ENCODE measurements around the gene TSPAN3. TPM values are rescaled to one million over a fixed set of nuclear protein-coding genes. Genes with fewer than 3 reads are reported as not detected.
A peak's percentile ranks its signal among the peaks of the same experiment; 100 is the strongest.

TSPAN3 gene
- total RNA-seq, 1 donor, result 194 TPM

DNA sequence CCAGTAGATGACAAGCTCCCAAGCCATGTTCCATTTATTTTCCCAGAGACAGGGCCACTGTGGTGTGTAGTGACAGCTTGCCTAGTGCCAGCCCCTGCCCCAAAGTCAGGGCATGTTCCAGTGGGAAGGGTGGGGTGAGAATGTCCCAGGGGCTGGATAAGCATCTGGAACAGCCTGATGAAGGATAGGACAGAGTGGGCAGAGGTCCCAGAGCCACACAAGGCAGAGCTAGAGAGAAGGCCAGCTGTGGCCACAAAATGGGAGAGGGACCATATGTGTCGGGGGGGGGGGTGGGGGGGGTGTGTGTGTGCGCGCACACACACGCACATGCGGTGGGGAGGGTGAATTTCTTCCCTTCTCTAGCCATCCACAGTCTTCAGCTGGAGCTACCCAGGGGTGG, 27.0 kb upstream of the TSPAN3 start:
- TF ChIP-seq, protein P1, sequence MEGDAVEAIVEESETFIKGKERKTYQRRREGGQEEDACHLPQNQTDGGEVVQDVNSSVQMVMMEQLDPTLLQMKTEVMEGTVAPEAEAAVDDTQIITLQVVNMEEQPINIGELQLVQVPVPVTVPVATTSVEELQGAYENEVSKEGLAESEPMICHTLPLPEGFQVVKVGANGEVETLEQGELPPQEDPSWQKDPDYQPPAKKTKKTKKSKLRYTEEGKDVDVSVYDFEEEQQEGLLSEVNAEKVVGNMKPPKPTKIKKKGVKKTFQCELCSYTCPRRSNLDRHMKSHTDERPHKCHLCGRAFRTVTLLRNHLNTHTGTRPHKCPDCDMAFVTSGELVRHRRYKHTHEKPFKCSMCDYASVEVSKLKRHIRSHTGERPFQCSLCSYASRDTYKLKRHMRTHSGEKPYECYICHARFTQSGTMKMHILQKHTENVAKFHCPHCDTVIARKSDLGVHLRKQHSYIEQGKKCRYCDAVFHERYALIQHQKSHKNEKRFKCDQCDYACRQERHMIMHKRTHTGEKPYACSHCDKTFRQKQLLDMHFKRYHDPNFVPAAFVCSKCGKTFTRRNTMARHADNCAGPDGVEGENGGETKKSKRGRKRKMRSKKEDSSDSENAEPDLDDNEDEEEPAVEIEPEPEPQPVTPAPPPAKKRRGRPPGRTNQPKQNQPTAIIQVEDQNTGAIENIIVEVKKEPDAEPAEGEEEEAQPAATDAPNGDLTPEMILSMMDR (IDR thresholded peaks at IDR 0.05; ENCODE audit: insufficient read depth, low read length), result no peak
- DNase-seq (ENCODE audit: low read depth), result no peak
- no peak overlapping the region for H3K4me3 ChIP-seq (ENCODE audit: low read depth, low read length)

DNA sequence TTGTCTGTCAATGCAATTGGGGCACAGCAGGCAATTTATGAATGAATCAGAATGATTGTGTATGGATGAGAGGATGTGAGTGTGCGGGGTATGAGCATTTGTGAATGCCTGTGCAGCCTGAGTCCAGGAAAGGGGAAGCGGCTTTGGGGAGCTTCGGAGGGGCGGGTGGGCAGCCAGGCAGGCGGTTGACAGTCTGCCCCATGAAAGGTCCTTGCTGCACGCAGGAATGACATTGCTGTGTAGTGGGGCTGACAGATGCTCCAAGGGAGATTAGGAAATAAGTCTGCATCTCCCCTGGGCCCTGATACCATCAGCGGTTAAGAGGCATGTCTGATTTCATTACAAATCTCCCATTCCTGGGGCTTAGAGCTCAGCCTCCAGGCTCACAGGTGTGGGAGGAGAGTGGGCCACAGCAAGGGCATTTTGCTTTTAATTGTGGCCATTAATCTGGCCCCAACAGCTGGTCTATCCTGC, 26.4 kb upstream of the TSPAN3 start:
- TF ChIP-seq, protein P1 (IDR thresholded peaks at IDR 0.05; ENCODE audit: insufficient read depth, low read length), result no peak

DNA sequence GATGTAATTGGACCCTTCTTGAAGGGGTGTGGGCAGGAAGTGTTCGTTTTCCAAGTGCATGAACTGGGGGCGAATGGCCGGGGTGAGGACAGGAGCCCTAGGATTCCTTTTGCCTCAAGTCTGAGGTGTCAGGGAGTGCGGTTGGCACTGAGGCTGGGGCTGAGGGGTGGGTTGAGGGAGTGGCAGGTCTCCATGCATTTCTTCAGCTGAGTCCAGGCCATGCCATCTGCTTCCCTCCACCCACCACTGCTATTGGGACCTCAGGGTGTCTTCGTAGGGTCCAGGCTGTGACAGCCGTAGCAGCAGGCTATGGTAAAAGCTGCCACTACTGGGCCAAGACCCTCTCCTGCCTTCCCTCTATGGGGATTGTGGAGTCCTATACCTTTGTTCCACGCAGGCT, 25.6 kb upstream of the TSPAN3 start:
- H3K4me3 ChIP-seq (ENCODE audit: low read depth, low read length), result no peak overlapping the region
- no peak for DNase-seq (ENCODE audit: low read depth)
- TF ChIP-seq, protein P1 (IDR thresholded peaks at IDR 0.05; ENCODE audit: insufficient read depth, low read length), result no peak

More for the DNA sequence above, 26.4 kb upstream of the TSPAN3 start:
- no peak for DNase-seq (ENCODE audit: low read depth)
- H3K4me3 ChIP-seq (ENCODE audit: low read depth, low read length), result no peak overlapping the region

DNA sequence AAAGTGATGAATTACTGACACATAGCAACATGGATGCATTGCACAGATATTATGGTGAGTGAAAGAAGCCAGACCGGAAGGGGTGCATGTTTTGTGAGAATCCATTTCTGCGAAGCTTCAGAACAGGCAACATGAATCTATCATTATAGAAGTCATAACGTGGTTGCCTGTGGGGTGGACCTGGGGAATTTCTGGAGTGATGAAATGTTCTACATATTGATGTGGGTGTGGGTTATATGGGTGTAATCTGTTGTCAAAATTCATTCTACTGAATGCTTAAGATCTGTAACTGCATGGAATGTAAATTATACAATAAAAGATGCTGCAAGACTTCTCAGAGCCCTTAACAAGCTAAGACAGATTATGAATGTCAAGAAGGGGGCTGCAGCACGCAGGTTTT, 25.2 kb upstream of the TSPAN3 start:
- TF ChIP-seq, protein P1 (IDR thresholded peaks at IDR 0.05; ENCODE audit: insufficient read depth, low read length), result no peak

DNA sequence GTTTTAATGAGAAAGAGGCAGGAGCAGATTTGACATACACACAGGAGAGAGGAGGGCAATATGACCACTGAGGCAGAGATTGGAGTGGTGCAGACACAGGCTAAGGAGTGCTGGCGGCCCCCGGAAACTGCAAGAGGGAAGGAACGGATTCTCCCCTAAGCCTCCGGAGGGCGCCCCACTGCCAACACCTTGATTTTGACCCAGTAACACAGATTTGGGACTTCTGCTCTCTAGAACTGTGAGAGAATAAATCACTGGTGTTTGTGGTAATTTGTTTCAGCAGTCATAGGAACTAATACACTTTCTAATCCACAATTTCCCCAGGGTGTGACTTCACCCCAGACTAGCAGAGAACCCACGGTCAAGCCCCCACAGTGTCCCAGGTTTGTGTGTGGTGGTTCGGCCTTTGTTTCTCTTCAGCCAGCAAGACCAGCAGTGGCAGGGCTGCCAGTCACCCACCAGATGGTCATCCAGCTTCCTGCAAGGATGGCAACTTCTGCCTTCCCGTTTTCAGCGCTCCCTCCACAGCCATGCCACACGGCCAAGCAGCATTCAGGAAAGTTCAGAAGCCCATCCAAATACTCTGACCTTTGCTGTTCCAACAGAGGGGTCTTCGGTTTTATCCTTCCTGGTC, 23.6 kb upstream of the TSPAN3 start:
- TF ChIP-seq, protein P1 (IDR thresholded peaks at IDR 0.05; ENCODE audit: insufficient read depth, low read length), result peak; percentile 11
- H3K4me3 ChIP-seq (ENCODE audit: low read depth, low read length), result no peak overlapping the region
- DNase-seq (ENCODE audit: low read depth), result no peak

More for the DNA sequence above, 25.2 kb upstream of the TSPAN3 start:
- no peak for DNase-seq (ENCODE audit: low read depth)
- no peak overlapping the region for H3K4me3 ChIP-seq (ENCODE audit: low read depth, low read length)

DNA sequence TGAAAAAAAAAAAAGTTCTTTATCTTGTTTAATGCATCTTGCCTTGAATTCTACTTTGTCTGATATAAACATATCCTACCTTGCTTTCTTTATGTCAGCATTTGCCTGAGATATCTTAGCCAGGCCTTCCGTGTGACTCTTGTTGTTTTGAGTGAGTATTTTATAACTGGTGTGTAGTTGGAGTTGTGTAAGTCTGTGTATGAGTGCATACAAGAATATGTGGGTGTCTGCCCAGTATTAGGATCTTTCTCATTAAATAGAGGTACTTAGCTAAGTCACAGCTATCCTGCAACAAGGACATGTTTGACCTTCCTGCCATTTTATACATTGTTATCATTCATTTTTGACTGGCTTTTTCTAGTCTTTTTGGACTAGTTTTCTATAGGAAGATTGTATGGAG, 22.5 kb upstream of the TSPAN3 start:
- no peak overlapping the region for H3K4me3 ChIP-seq (ENCODE audit: low read depth, low read length)
- no peak for DNase-seq (ENCODE audit: low read depth)
- TF ChIP-seq, protein P1 (IDR thresholded peaks at IDR 0.05; ENCODE audit: insufficient read depth, low read length), result no peak

DNA sequence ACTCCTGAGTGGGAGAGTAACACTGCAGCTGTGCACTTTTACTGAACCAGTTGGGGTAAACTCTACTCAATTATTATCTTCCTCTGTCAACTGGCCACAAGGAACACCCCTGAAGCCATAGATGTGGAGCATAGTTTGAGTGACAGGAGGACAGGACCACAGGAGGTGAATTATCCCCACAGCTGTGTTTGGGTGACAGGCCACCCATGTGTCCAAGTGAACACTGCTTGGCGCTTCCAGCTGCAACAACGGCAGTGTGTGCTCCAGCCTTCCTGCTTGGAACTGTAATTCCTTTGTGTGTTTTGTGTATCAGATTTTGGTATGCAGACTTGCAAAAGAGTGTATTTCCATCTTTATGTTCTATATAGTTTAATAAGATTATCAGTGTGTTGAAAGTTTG, 20.2 kb upstream of the TSPAN3 start:
- no peak for DNase-seq (ENCODE audit: low read depth)
- TF ChIP-seq, protein P1 (IDR thresholded peaks at IDR 0.05; ENCODE audit: insufficient read depth, low read length), result no peak
- H3K4me3 ChIP-seq (ENCODE audit: low read depth, low read length), result no peak overlapping the region

Data from fibroblast of the aortic adventitia (primary cell).